NCI-H2196 (cell line): ENCODE measurements around the gene ZMIZ2.
A peak's percentile ranks its signal among the peaks of the same experiment; 100 is the strongest.
"Not testable (repeated sequence)": the region's sequence is repeated elsewhere in the genome, so short reads cannot be mapped to it uniquely, and the experiment has no call there.

ENCODE experiments used
- DNase-seq: peaks from one replicate; lab custom pipeline; 2025; ENCODE audit not compliant: unreplicated experiment; lab: John Stamatoyannopoulos, UW

The ZMIZ2 gene

GRCh38 chr7:44772440-44772839, 23.8 kb downstream of the ZMIZ2 start:
- no peak for DNase-seq

GRCh38 chr7:44772867-44773266, 24.2 kb downstream of the ZMIZ2 start:
- DNase-seq, result no peak

- not testable (repeated sequence) for DNase-seq
Measured at GRCh38 chr7:44774486-44774885, 25.8 kb downstream of the ZMIZ2 start.

- no peak for DNase-seq
Measured at GRCh38 chr7:44775383-44776107, 26.9 kb downstream of the ZMIZ2 start.

- DNase-seq, result no peak
Measured at GRCh38 chr7:44776211-44776610, 27.6 kb downstream of the ZMIZ2 start.

- no peak for DNase-seq
Measured at GRCh38 chr7:44782460-44782859, 33.8 kb downstream of the ZMIZ2 start.

- DNase-seq, result no peak
Measured at GRCh38 chr7:44783407-44783806, 34.8 kb downstream of the ZMIZ2 start.

GRCh38 chr7:44784364-44784763, 35.7 kb downstream of the ZMIZ2 start:
- no peak for DNase-seq

GRCh38 chr7:44785218-44785617, 36.6 kb downstream of the ZMIZ2 start:
- not testable (repeated sequence) for DNase-seq

GRCh38 chr7:44787041-44787440, 38.4 kb downstream of the ZMIZ2 start:
- DNase-seq, result no peak

GRCh38 chr7:44787762-44788161, 39.1 kb downstream of the ZMIZ2 start:
- no peak for DNase-seq

- DNase-seq, result no peak
Measured at GRCh38 chr7:44789990-44790389, 41.3 kb downstream of the ZMIZ2 start.

GRCh38 chr7:44791278-44792219, 42.9 kb downstream of the ZMIZ2 start:
- no peak for DNase-seq

GRCh38 chr7:44793919-44794318, 45.3 kb downstream of the ZMIZ2 start:
- DNase-seq, result no peak

GRCh38 chr7:44794331-44794730, 45.7 kb downstream of the ZMIZ2 start:
- no peak for DNase-seq

GRCh38 chr7:44796034-44796503, 47.4 kb downstream of the ZMIZ2 start:
- peak; percentile 73 for DNase-seq

- peak; percentile 99 for DNase-seq
Measured at GRCh38 chr7:44796504-44797328, 48.1 kb downstream of the ZMIZ2 start, which contains the start of gene PPIA. Gene PPIA (plus strand): TSS chr7:44796681. CDS start chr7:44796725, 44 bp downstream.

GRCh38 chr7:44797329-44798258, 48.9 kb downstream of the ZMIZ2 start:
- DNase-seq, result peak; percentile 89

GRCh38 chr7:44798649-44799305, 50.1 kb downstream of the ZMIZ2 start:
- no peak for DNase-seq
